ENCODE data around the gene TFF1. TPM values are rescaled to one million over a fixed set of nuclear protein-coding genes. Genes with fewer than 3 reads are reported as not detected.

TFF1 gene
- total RNA-seq = 1 to 10 TPM in 1 of 3 donors, under 1 TPM in 1, not detected in 1; 0.98 to 4.4 TPM

DNA sequence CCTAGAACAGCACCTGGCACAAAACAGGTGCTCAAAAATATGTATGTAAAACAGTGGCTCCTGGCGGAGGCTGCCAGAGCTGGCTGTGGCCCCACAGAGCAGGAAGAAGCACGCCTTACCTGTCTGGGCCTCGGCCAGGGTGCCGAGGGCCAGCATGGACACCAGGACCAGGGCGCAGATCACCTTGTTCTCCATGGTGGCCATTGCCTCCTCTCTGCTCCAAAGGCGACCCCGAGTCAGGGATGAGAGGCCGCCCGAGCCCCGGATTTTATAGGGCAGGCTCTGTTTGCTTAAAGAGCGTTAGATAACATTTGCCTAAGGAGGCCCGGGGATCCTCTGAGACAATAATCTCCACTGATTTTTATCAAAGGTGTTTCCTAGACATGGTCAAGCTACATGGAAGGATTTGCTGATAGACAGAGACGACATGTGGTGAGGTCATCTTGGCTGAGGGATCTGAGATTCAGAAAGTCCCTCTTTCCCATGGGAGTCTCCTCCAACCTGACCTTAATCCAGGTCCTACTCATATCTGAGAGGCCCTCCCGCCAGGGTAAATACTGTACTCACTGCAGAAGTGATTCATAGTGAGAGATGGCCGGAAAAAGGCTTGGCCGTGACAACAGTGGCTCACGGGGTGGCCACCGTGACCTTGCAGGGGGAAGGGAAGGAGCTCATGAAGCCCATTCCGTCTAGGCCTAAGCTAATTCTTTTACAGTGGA is at the start of gene TFF1:
TFF1 (minus strand) TSS at position 244 of the 719 bp plus-strand sequence; CDS start at position 204, 40 bp downstream.
- Histone ChIP-seq H3K27ac (no peak within 1 kb of the TSS), H3K4me1 (no peaks in the 10 kb centered on the region), H3K4me3 (no peak within 1 kb of the TSS), H3K36me3 (no peaks in the 10 kb centered on the region), H3K27me3 (peaks cover 0 to 9% of the 10 kb centered on the region in 2 donors), H3K9me3 (no peaks in the 10 kb centered on the region)
- DNase-seq (ENCODE audit: low spot score in 2 of 2) = no peak
- TF ChIP-seq POLR2AphosphoS5 (IDR thresholded peaks at IDR 0.05) (no peak), POLR2A (IDR thresholded peaks at IDR 0.05) (no peak)
- TF ChIP-seq, protein P1, sequence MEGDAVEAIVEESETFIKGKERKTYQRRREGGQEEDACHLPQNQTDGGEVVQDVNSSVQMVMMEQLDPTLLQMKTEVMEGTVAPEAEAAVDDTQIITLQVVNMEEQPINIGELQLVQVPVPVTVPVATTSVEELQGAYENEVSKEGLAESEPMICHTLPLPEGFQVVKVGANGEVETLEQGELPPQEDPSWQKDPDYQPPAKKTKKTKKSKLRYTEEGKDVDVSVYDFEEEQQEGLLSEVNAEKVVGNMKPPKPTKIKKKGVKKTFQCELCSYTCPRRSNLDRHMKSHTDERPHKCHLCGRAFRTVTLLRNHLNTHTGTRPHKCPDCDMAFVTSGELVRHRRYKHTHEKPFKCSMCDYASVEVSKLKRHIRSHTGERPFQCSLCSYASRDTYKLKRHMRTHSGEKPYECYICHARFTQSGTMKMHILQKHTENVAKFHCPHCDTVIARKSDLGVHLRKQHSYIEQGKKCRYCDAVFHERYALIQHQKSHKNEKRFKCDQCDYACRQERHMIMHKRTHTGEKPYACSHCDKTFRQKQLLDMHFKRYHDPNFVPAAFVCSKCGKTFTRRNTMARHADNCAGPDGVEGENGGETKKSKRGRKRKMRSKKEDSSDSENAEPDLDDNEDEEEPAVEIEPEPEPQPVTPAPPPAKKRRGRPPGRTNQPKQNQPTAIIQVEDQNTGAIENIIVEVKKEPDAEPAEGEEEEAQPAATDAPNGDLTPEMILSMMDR (IDR thresholded peaks at IDR 0.05) = no peak
- intact Hi-C loops (cut with DNase I; ENCODE audit: low total_unique reads) = loop anchor here (1.0 kb wide), 1 partner anchor 49 kb away; no protein-coding TSS in a partner anchor

DNA sequence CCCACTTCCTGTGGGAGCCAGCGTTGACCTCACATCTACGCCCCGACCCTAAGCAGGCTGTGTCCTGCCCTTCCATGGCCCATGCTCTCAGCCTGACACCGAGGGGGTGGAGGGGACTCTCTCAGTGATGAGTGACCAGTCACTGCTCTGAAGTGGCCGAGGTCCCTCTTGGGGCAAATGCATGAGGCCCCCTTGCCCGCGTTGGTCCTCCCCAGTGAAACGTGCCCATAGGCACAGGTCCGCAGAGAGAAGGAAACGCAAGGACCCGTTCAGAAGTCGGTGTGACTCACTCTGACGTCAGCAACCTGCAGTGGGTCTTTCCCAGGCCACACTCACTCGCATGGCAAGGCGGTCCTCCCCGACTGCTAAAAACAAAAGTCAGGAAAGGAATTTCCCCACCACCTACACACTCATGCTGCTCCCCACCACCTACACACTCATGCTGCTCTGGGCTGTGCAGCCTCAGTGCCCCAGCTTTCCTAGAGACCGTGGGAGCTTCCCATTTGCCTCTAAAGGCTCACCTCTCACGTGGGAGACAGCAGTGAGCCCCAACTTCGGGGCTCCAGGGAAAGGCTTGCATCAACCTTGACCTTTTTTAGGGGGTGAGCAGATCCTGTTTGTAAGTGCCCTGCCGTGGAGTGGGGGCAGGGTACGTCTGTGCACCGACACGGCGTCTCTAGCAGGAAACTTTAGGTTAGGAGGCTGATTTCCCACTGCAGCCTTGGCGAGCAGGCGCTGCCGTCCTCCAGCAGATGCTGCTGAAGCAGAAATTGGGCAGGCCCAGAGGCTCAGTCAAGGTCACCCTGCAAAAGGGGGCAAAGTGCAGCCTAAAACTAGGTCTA is 48.8 kb upstream of the TFF1 start:
- no peak for DNase-seq (ENCODE audit: low spot score in 2 of 2)
- intact Hi-C loops (cut with DNase I; ENCODE audit: low total_unique reads) = loop anchor here (1.0 kb wide), 1 partner anchor 48 kb away; no protein-coding TSS in a partner anchor
- Histone ChIP-seq H3K27ac (no peak overlapping the region), H3K36me3 (no peaks in the 10 kb centered on the region), H3K4me1 (no peaks in the 10 kb centered on the region), H3K4me3 (no peak overlapping the region), H3K27me3 (no peaks in the 10 kb centered on the region), H3K9me3 (no peaks in the 10 kb centered on the region)
- TF ChIP-seq POLR2A (IDR thresholded peaks at IDR 0.05) (no peak), POLR2AphosphoS5 (IDR thresholded peaks at IDR 0.05) (no peak)
- TF ChIP-seq, protein P1 (IDR thresholded peaks at IDR 0.05) = no peak

DNA sequence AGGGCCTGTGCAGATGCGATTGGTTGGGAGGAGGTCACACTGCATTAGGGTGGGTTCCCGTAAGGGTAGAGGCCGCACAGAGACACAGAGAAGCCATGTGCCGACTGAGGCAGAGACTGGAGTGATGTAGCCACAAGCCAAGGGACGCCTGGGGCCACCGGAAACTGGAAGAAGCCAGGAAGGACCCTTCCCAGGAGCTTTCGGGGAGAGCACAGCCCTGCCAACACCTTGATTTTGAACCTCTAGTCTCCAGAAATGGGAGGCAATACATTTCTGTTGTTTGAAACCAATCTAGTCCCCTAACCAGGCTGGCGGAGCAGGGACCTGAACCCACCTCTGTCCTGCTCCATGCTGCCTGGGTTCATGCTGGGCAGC is 48.2 kb upstream of the TFF1 start:
- Histone ChIP-seq H3K27ac (no peak overlapping the region), H3K27me3 (no peaks in the 10 kb centered on the region), H3K36me3 (no peaks in the 10 kb centered on the region), H3K9me3 (no peaks in the 10 kb centered on the region), H3K4me1 (no peaks in the 10 kb centered on the region), H3K4me3 (no peak overlapping the region)
- no peak for DNase-seq (ENCODE audit: low spot score in 2 of 2)
- intact Hi-C loops (cut with DNase I; ENCODE audit: low total_unique reads) = no loop called here
- no peak for TF ChIP-seq POLR2AphosphoS5 (IDR thresholded peaks at IDR 0.05)
- TF ChIP-seq POLR2A (IDR thresholded peaks at IDR 0.05) = no peak
- TF ChIP-seq, protein P1 (IDR thresholded peaks at IDR 0.05) = no peak

DNA sequence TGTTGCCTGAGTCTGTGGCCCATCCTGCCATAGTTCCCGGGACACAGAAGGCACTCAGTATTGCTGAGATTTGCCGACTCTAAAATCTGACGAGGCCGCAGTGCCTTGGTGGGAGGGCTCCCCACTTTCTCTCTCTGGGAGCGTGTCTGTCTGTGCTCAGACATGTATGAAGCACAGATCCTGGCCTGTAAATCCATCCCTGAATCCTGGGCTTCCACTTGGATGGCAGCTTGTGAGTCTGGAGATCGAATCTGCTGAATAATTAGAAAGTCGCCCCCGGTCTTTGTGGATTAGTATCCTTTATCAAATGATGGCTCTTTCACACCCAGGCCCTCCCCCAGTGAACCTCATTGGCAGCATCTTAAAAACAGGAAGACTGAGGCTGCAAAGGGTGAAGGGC is 47.7 kb upstream of the TFF1 start:
- H3K9me3 ChIP-seq = no peaks in the 10 kb centered on the region
- H3K4me1 ChIP-seq = no peaks in the 10 kb centered on the region
- H3K27me3 ChIP-seq = no peaks in the 10 kb centered on the region
- intact Hi-C loops (cut with DNase I; ENCODE audit: low total_unique reads) = no loop called here
- TF ChIP-seq, protein P1 (IDR thresholded peaks at IDR 0.05) = no peak
- TF ChIP-seq POLR2AphosphoS5 (IDR thresholded peaks at IDR 0.05) = no peak
- no peak for TF ChIP-seq POLR2A (IDR thresholded peaks at IDR 0.05)
- DNase-seq (ENCODE audit: low spot score in 2 of 2) = no peak
- no peaks in the 10 kb centered on the region for H3K36me3 ChIP-seq
- H3K4me3 ChIP-seq = no peak overlapping the region
- no peak overlapping the region for H3K27ac ChIP-seq

DNA sequence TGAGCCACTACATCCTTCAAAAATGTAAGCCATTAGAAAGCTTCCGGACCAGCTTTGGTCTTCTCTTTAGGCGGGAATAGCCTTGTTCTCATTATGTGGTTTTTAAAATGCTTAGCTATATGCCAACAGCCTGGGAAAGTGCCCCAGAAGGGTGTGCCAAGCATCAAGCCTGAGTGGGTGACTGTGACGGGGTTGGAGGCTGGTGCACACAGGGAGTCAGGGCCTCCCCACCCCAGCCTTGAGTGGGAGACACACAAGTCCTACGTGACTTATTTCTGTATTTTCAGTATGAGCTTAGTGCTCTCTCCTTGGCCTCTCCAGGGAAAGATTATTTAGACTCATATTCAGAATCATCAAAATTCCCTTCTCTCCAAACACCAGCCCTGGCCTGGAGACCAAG is 47.2 kb upstream of the TFF1 start:
- no peak overlapping the region for H3K4me3 ChIP-seq
- no peaks in the 10 kb centered on the region for H3K27me3 ChIP-seq
- DNase-seq (ENCODE audit: low spot score in 2 of 2) = no peak
- no peak overlapping the region for H3K27ac ChIP-seq
- H3K4me1 ChIP-seq = no peaks in the 10 kb centered on the region
- intact Hi-C loops (cut with DNase I; ENCODE audit: low total_unique reads) = no loop called here
- H3K36me3 ChIP-seq = no peaks in the 10 kb centered on the region
- TF ChIP-seq POLR2AphosphoS5 (IDR thresholded peaks at IDR 0.05) (no peak), POLR2A (IDR thresholded peaks at IDR 0.05) (no peak)
- TF ChIP-seq, protein P1 (IDR thresholded peaks at IDR 0.05) = no peak
- H3K9me3 ChIP-seq = no peaks in the 10 kb centered on the region
